ENCODE measurements around the gene TMEM43. TPM values are rescaled to one million over a fixed set of nuclear protein-coding genes. Genes with fewer than 3 reads are reported as not detected.

Gene TMEM43
- total and polyA plus RNA-seq, 2 of the 13 experiments (the other 11 are each of a cell fraction or from before 2014, with no cell fraction given): 48.9 to 50.5 TPM

DNA sequence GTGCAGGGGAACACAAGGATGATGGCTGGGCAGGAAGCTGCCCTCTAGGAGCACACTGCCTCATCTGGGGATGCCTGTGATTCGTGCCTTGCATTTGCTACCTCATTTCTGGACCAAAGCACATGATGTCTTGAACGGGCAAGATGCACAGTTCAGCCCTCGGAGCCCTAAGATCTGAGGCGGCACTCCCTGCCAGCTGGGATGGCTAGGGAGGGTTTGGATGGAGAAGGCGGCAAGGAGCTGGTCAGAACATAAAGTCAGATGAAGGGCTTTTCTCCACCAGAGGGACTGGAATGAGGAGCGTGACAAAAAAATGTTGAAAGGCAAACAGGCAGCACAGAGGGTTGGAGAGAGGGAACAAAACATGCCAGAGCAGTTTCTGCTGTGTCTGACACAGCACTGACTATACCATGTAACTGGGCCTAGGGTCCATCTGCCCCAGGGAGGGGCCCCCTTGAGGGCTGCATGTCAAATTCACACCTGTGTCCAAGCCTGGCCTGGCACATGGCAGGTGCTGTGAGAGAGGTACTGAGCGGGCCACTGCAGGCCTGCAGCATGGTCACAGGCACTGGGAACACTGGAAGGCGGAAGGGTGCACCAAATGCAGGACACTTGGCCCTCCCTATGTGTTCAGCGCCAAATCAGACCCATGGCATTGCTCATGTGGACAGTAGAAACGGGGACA lies 21.7 kb downstream of the TMEM43 start:
- ChIA-PET CTCF (ENCODE audit: low intra/inter-chr PET ratio, low total read pairs) (no interaction called here), POLR2A (interaction anchor here (3.2 to 4.4 kb wide), 2 partner anchors 21 to 32 kb away, joined by 21 to 30 read pairs; partner anchors contain the start of genes CHCHD4, LSM3, TMEM43 and XPC)
- intact Hi-C loops (cut with micrococcal nuclease; ENCODE audit: unreplicated experiment) (no loop called here), in situ Hi-C loops (cut with HindIII; ENCODE audit: extremely low pct_ligation_motif_present, low pct_unique_long_range_greater_than_20kb) (no loop called here)
- no peak for TF ChIP-seq ELF4 (CRISPR knock-in tag; IDR thresholded peaks at IDR 0.05; ENCODE audit: borderline replicate concordance)
- no peak for TF ChIP-seq PCBP1 (IDR thresholded peaks at IDR 0.05; ENCODE audit: borderline replicate concordance, low read depth, low read length)
- TF ChIP-seq ZNF605 (CRISPR knock-in tag; IDR thresholded peaks at IDR 0.05): no peak
- TF ChIP-seq SNAPC2 (CRISPR knock-in tag; IDR thresholded peaks at IDR 0.05): no peak
- TF ChIP-seq ZNF136 (CRISPR knock-in tag; IDR thresholded peaks at IDR 0.05; ENCODE audit: low read depth): no peak
- peak; percentile 52 for TF ChIP-seq AGO2 (optimal IDR thresholded peaks at IDR 0.05; ENCODE audit: low read depth, low read length)
- no peak overlapping the region for H2AFZ ChIP-seq (ENCODE audit: low read length)
- H3K9ac ChIP-seq (ENCODE audit: insufficient read depth, low read depth, low read length): no peak overlapping the region
- H3K9me3 ChIP-seq (ENCODE audit: low read length): no peaks in the 10 kb centered on the region
- 95% methylated on average over 7 of the region's 10 CpGs for WGBS (ENCODE audit: low lambda C conversion rate)
- no peak overlapping the region for H3K4me3 ChIP-seq (replicated peaks in 1 of 3; ENCODE audit: insufficient read depth in 1 of 3, low read depth in 2 of 3, low read length in 3 of 3)
- ATAC-seq: no peak
- H4K20me1 ChIP-seq (ENCODE audit: insufficient read depth, low read length): no peaks in the 10 kb centered on the region; the same call in 1 of the 2 replicates
- no TSS peak for BruUV-seq (replicated peaks)
- no peaks in the 10 kb centered on the region for H3K27me3 ChIP-seq (ENCODE audit: control insufficient read depth in 1 of 2, insufficient read depth in 2 of 2, low read length in 2 of 2)
- peaks cover 20% of the 10 kb centered on the region for H3K4me1 ChIP-seq (ENCODE audit: insufficient read depth, low read length)
- no peaks in the 10 kb centered on the region for H3K79me2 ChIP-seq (ENCODE audit: insufficient read depth, low read length)
- no peak overlapping the region for H3K4me2 ChIP-seq (ENCODE audit: low read depth, low read length)
- FAIRE-seq: no peak
- no peak overlapping the region for H3K27ac ChIP-seq (ENCODE audit: extremely low read length, insufficient read depth, low read length)
- no peak for DNase-seq (ENCODE audit: low spot score)
- peaks cover 18 to 38% of the 10 kb centered on the region in 2 experiments; a peak in 4 of 5 replicates for H3K36me3 ChIP-seq (replicated peaks in 1 of 2; ENCODE audit: control insufficient read depth in 1 of 2, insufficient read depth in 2 of 2, low read length in 2 of 2)

DNA sequence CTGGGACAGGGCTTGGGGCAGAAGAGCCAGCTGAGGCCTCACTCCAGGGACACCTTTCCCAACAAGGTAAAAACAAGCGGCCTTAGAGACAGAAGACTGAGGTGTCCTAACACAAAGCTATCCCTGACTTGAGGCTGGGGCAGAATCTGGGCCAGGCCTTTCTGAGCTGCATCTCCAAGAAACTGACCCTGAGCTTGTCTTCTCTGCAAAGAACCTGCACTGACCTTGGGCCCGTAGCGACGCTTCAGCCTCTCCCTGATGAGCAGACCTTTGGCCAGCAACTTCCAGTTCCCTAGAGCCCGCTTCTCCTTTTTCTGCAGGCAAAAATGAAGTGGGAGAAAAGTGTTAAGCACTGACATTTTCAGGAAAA lies 22.2 kb downstream of the TMEM43 start:
- no peak overlapping the region for H3K27ac ChIP-seq (ENCODE audit: extremely low read length, insufficient read depth, low read length)
- no peak for TF ChIP-seq MAF1 (CRISPR knock-in tag; IDR thresholded peaks at IDR 0.05; ENCODE audit: borderline replicate concordance)
- no peak for TF ChIP-seq SP1 (IDR thresholded peaks at IDR 0.05)
- TF ChIP-seq SP1 (CRISPR knock-in tag; IDR thresholded peaks at IDR 0.05): no peak
- no peak for TF ChIP-seq RELA (CRISPR knock-in tag; IDR thresholded peaks at IDR 0.05)
- no peak for TF ChIP-seq ZSCAN12 (CRISPR knock-in tag; IDR thresholded peaks at IDR 0.05)
- H3K36me3 ChIP-seq (replicated peaks in 1 of 2; ENCODE audit: control insufficient read depth in 1 of 2, insufficient read depth in 2 of 2, low read length in 2 of 2): peaks cover 20 to 32% of the 10 kb centered on the region in 2 experiments; a peak in 4 of 5 replicates
- FAIRE-seq (no peak), DNase-seq (ENCODE audit: low spot score) (no peak), ATAC-seq (no peak)
- H3K9me3 ChIP-seq (ENCODE audit: low read length): no peaks in the 10 kb centered on the region
- no peak overlapping the region for H3K4me3 ChIP-seq (replicated peaks in 1 of 3; ENCODE audit: insufficient read depth in 1 of 3, low read depth in 2 of 3, low read length in 3 of 3)
- no peaks in the 10 kb centered on the region; the same call in 1 of the 2 replicates for H4K20me1 ChIP-seq (ENCODE audit: insufficient read depth, low read length)
- POLR2A ChIA-PET: interaction anchor here (3.2 kb wide), 1 partner anchor 22 kb away, joined by 30 read pairs; the partner anchor contains the start of genes CHCHD4 and TMEM43
- in situ Hi-C loops (cut with HindIII; ENCODE audit: extremely low pct_ligation_motif_present, low pct_unique_long_range_greater_than_20kb): no loop called here
- H3K4me2 ChIP-seq (ENCODE audit: low read depth, low read length): no peak overlapping the region
- intact Hi-C loops (cut with micrococcal nuclease; ENCODE audit: unreplicated experiment): no loop called here
- peaks cover 20% of the 10 kb centered on the region for H3K4me1 ChIP-seq (ENCODE audit: insufficient read depth, low read length)
- no peak overlapping the region for H2AFZ ChIP-seq (ENCODE audit: low read length)
- CTCF ChIA-PET (ENCODE audit: low intra/inter-chr PET ratio, low total read pairs): no interaction called here
- no peak overlapping the region for H3K9ac ChIP-seq (ENCODE audit: insufficient read depth, low read depth, low read length)
- no peaks in the 10 kb centered on the region for H3K27me3 ChIP-seq (ENCODE audit: control insufficient read depth in 1 of 2, insufficient read depth in 2 of 2, low read length in 2 of 2)
- 96% methylated on average over 4 of the region's 5 CpGs for WGBS (ENCODE audit: low lambda C conversion rate)
- H3K79me2 ChIP-seq (ENCODE audit: insufficient read depth, low read length): no peaks in the 10 kb centered on the region
- no TSS peak for BruUV-seq (replicated peaks)
